HFFc6 (cell line): ENCODE results near the gene HMGCL. TPM values are rescaled to one million over a fixed set of nuclear protein-coding genes. Genes with fewer than 3 reads are reported as not detected.

Source experiments
- DNase-seq: peaks from one replicate; pipeline ENCODE4 v3.0.0-alpha.2; 2018
- H3K27ac Mint-ChIP-seq: 2 replicates; pipeline ENCODE4 v1.8.0; 2020; ENCODE audit warnings: mild to moderate bottlenecking, mixed read lengths
- H3K27me3 Mint-ChIP-seq: 2 replicates; pipeline ENCODE4 v1.8.0; 2021; ENCODE audit warnings: mild to moderate bottlenecking, moderate library complexity, mixed read lengths; ENCODE audit not compliant: insufficient read depth
- H3K36me3 Mint-ChIP-seq: 2 replicates; pipeline ENCODE4 v1.8.0; 2021; ENCODE audit warnings: low read depth, mixed read lengths
- H3K4me1 Mint-ChIP-seq: 2 replicates; pipeline ENCODE4 v1.8.0; 2020; ENCODE audit warnings: low read depth, mixed read lengths
- H3K4me3 Mint-ChIP-seq: 2 replicates; pipeline ENCODE4 v1.8.0; 2020; ENCODE audit warnings: mild to moderate bottlenecking, moderate library complexity, mixed read lengths
- H3K9me3 Mint-ChIP-seq: 2 replicates; pipeline ENCODE4 v1.8.0; 2020; ENCODE audit warnings: mild to moderate bottlenecking, mixed read lengths
- total RNA-seq, 6 experiments: library from RNA; stranded (reverse); fragmentation: NEBNext Ultra II Directional; extraction: Animal tissue kit (Norgen Biotek cat#: 25700); gene quantifications; 2 replicates in 1 of 6; 3 replicates in 5 of 6; pipeline ENCODE4 v1.2.3, GENCODE V29; 2021
- TF ChIP-seq, protein P1 (sequence below): fragments of 200-600 bp; sonication (generic); IDR thresholded peaks from 2 replicates; pipeline ENCODE4 v1.5.0; 2021; ENCODE audit warnings: antibody characterized with exemption, mild to moderate bottlenecking

The HMGCL gene
- total RNA-seq, 6 experiments from 2014 or later, result 20.2 to 22.9 (median 21.7) TPM

GRCh38 chr1:23810818-23811540 is 14.2 kb downstream of the HMGCL start:
- Mint-ChIP-seq H3K27ac (peak overlapping the region; percentile 10), H3K9me3 (no peaks in the 10 kb centered on the region), H3K27me3 (no peaks in the 10 kb centered on the region), H3K4me3 (no peak overlapping the region), H3K36me3 (no peaks in the 10 kb centered on the region), H3K4me1 (peaks cover 13% of the 10 kb centered on the region; the same call in 1 of the 2 replicates)
- DNase-seq, result no peak
- TF ChIP-seq, protein P1, sequence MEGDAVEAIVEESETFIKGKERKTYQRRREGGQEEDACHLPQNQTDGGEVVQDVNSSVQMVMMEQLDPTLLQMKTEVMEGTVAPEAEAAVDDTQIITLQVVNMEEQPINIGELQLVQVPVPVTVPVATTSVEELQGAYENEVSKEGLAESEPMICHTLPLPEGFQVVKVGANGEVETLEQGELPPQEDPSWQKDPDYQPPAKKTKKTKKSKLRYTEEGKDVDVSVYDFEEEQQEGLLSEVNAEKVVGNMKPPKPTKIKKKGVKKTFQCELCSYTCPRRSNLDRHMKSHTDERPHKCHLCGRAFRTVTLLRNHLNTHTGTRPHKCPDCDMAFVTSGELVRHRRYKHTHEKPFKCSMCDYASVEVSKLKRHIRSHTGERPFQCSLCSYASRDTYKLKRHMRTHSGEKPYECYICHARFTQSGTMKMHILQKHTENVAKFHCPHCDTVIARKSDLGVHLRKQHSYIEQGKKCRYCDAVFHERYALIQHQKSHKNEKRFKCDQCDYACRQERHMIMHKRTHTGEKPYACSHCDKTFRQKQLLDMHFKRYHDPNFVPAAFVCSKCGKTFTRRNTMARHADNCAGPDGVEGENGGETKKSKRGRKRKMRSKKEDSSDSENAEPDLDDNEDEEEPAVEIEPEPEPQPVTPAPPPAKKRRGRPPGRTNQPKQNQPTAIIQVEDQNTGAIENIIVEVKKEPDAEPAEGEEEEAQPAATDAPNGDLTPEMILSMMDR, result peak; percentile 87

DNA sequence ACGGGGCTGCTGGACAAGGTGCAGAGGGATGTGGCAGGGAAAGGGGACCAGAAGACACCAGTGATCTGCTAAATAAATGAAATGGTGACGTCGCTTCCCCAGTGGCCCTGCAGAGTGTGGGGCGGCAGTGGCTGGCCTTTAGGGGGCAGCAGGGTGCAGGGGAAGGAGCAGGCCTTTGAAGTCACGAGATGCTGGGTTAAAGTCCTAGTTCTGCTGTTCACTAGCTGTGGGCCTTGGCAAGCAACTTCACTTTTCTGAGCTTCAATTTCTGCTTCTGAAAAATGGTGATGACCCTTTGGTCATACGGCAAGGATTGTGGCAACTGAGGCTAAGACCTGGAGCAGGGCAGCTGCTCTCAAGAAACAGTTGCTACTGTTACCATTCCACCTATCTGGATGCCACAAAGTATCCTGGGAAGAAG is 15.5 kb downstream of the HMGCL start:
- Mint-ChIP-seq H3K4me1 (peaks cover 13% of the 10 kb centered on the region; the same call in 1 of the 2 replicates), H3K4me3 (no peak overlapping the region), H3K27ac (no peak overlapping the region), H3K36me3 (no peaks in the 10 kb centered on the region), H3K27me3 (peaks cover 1% of the 10 kb centered on the region; the same call in 1 of the 2 replicates), H3K9me3 (no peaks in the 10 kb centered on the region)
- DNase-seq, result peak; percentile 38
- TF ChIP-seq, protein P1, result peak; percentile 82

GRCh38 chr1:23807453-23807852 is 17.8 kb downstream of the HMGCL start:
- Mint-ChIP-seq H3K27ac (no peak overlapping the region), H3K36me3 (no peaks in the 10 kb centered on the region), H3K27me3 (peaks cover 1% of the 10 kb centered on the region), H3K4me3 (no peak overlapping the region), H3K9me3 (no peaks in the 10 kb centered on the region), H3K4me1 (peaks cover 13% of the 10 kb centered on the region; the same call in 1 of the 2 replicates)
- DNase-seq, result no peak
- TF ChIP-seq, protein P1, result no peak

DNA sequence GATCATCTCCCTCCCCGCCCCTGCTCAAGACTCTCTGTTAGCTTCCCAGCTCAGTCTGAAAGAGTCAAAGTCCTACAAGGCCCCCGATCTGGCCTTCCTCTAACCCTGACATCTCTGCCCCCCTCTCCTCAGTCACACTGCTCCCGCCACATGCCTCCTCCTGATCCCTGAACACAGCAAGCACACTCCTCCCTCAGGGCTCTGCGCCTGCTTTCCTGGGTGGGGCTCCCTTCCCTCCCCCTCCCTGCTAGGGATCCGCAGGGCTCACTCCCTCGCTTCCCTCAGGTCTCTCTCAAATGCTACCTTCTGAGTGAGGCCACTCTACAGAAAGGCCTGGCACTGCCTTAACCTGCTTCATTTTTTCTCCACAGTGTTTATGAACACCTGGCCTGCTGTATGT is 18.9 kb downstream of the HMGCL start:
- Mint-ChIP-seq H3K4me3 (no peak overlapping the region), H3K9me3 (no peaks in the 10 kb centered on the region), H3K27me3 (peaks cover 1% of the 10 kb centered on the region), H3K36me3 (no peaks in the 10 kb centered on the region), H3K27ac (no peak overlapping the region), H3K4me1 (peaks cover 15% of the 10 kb centered on the region)
- TF ChIP-seq, protein P1, result no peak
- no peak for DNase-seq

- peaks cover 12% of the 10 kb centered on the region for H3K4me1 Mint-ChIP-seq
Measured at GRCh38 chr1:23805025-23805424, 20.2 kb downstream of the HMGCL start.

More at GRCh38 chr1:23805025-23805424, 20.2 kb downstream of the HMGCL start:
- Mint-ChIP-seq H3K9me3 (no peaks in the 10 kb centered on the region), H3K36me3 (no peaks in the 10 kb centered on the region), H3K27ac (no peak overlapping the region), H3K4me3 (no peak overlapping the region), H3K27me3 (peaks cover 4% of the 10 kb centered on the region)
- DNase-seq, result no peak
- TF ChIP-seq, protein P1, result no peak
